Activated T-cell treated with anti-CD3 and anti-CD28 coated beads, Interleukin-2, amount 50 U/mL, for 4 hours (primary cell): ENCODE measurements around the gene SMIM24. TPM values are rescaled to one million over a fixed set of nuclear protein-coding genes. Genes with fewer than 3 reads are reported as not detected.
A peak's percentile ranks its signal among the peaks of the same experiment; 100 is the strongest.

ENCODE experiments used
- ATAC-seq, 2 donors: fragments of 200-7000 bp; cut with Tn5 transposase; one replicate each; pipeline ENCODE4 v1.10.0; 2021
- DNase-seq: peaks from one replicate; pipeline ENCODE4 v3.0.0-alpha.2; 2020
- H3K27me3 Mint-ChIP-seq: one replicate; pipeline ENCODE4 v1.8.0; 2021; ENCODE audit warnings: low read depth, mixed read lengths
- H3K36me3 Mint-ChIP-seq: one replicate; pipeline ENCODE4 v1.8.0; 2022; ENCODE audit warnings: mixed read lengths; ENCODE audit not compliant: insufficient read depth
- H3K4me1 Mint-ChIP-seq: one replicate; pipeline ENCODE4 v1.8.0; 2021; ENCODE audit warnings: low read depth, mixed read lengths
- H3K4me3 Mint-ChIP-seq: one replicate; pipeline ENCODE4 v1.8.0; 2021; ENCODE audit warnings: mild to moderate bottlenecking, moderate library complexity, mixed read lengths
- H3K9me3 Mint-ChIP-seq: one replicate; pipeline ENCODE4 v1.8.0; 2021; ENCODE audit warnings: mixed read lengths
- total RNA-seq, 3 donors: library from RNA; stranded (reverse); gene quantifications; one replicate each; pipeline ENCODE4 v1.2.1, GENCODE V29; 2021

SMIM24 gene
- total RNA-seq, 3 donors from 2014 or later, result not detected

GRCh38 chr19:3478409-3479176 is 1.7 kb downstream of the SMIM24 start:
- no peak for DNase-seq
- ATAC-seq, result peak in 1 of 2 donors; percentile 14
- Mint-ChIP-seq H3K4me3 (no peak overlapping the region), H3K27me3 (no peaks in the 10 kb centered on the region), H3K36me3 (no peaks in the 10 kb centered on the region), H3K9me3 (no peaks in the 10 kb centered on the region), H3K4me1 (peaks cover 10% of the 10 kb centered on the region)

DNA sequence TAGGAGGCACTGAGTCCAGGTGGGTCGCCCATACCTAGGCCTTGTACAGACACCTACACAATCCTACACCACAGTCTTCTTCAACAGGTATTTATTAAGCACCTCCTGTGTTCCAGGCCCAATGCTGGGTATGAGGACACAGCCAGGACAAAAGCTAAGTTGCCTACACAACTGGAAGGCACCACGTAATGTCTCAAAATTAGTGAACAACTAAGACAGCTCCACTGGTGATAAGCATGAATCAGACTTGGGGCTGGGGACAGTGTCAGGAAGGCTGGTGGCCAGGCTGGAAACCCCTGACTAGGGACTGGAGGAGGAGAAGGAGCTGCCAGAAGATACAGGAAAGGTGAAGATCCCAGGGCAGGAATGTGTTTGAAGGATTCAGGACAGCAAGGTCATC is 2.4 kb downstream of the SMIM24 start:
- DNase-seq, result no peak
- Mint-ChIP-seq H3K4me3 (no peak overlapping the region), H3K4me1 (peaks cover 10% of the 10 kb centered on the region), H3K27me3 (no peaks in the 10 kb centered on the region), H3K36me3 (no peaks in the 10 kb centered on the region), H3K9me3 (no peaks in the 10 kb centered on the region)
- ATAC-seq, result no peak

DNA sequence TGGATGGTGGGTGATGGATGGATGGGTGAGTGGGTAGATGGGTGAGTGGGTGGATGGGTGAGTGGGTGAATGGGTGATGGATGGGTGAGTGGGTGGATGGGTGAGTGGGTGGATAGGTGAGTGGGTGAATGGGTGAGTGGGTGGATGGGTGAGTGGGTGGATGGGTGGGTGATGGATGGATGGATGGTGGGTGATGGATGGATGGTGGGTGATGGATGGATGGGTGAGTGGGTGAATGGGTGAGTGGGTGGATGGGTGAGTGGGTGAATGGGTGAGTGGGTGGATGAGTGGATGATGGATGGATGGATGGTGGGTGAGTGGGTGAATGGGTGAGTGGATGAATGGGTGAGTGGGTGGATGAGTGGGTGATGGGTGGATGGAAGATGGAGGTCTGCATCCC is 2.8 kb downstream of the SMIM24 start:
- Mint-ChIP-seq H3K27me3 (no peaks in the 10 kb centered on the region), H3K36me3 (no peaks in the 10 kb centered on the region), H3K9me3 (no peaks in the 10 kb centered on the region), H3K4me3 (no peak overlapping the region), H3K4me1 (peaks cover 10% of the 10 kb centered on the region)
- DNase-seq (no peak), ATAC-seq (no peak)

DNA sequence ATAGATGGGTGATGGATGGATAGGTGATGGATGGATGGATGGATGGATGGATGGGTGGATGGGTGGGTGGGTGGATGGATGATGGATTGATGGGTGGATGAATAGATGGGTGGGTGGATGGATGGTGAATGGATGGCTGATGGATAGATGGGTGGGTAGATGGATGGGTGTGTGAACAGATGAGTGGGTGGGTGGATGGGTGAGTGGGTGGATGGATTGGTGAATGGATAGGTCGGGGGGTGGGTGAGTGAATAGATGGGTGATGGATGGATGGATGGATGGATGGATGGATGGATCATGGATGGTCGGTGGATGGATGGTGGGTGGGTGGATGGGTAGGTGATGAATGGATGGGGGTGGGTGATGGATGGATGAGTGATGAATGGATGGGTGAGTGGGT is 3.5 kb downstream of the SMIM24 start:
- H3K4me3 Mint-ChIP-seq, result no peak overlapping the region
- H3K4me1 Mint-ChIP-seq, result peaks cover 10% of the 10 kb centered on the region
- no peaks in the 10 kb centered on the region for H3K36me3 Mint-ChIP-seq
- DNase-seq (no peak), ATAC-seq (no peak)
- H3K27me3 Mint-ChIP-seq, result no peaks in the 10 kb centered on the region
- H3K9me3 Mint-ChIP-seq, result no peaks in the 10 kb centered on the region

DNA sequence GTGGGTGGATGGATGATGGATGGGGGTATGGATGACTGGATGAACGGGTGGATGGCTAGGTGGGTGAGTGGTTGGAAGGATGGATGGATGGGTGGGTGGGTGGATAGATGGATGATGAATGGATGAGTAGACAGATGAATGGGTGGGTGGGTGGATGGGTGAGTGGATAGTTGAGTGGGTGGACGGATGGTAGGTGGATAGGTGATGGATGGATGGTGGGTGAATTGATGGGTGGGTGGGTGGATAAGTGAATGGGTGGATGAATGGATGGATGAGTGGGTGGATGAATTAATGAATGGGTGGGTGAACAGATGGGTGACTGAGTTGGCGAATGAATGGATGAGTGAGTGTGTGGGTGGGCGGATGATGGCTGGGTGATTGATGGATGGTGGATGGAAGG is 4.9 kb downstream of the SMIM24 start:
- Mint-ChIP-seq H3K9me3 (no peaks in the 10 kb centered on the region), H3K36me3 (no peaks in the 10 kb centered on the region), H3K27me3 (no peaks in the 10 kb centered on the region), H3K4me1 (peaks cover 10% of the 10 kb centered on the region), H3K4me3 (no peak overlapping the region)
- no peak for DNase-seq
- ATAC-seq, result no peak

GRCh38 chr19:3474614-3475013 is 5.7 kb downstream of the SMIM24 start:
- Mint-ChIP-seq H3K9me3 (no peaks in the 10 kb centered on the region), H3K4me1 (peaks cover 10% of the 10 kb centered on the region), H3K27me3 (no peaks in the 10 kb centered on the region), H3K4me3 (no peak overlapping the region), H3K36me3 (no peaks in the 10 kb centered on the region)
- no peak for ATAC-seq
- no peak for DNase-seq

DNA sequence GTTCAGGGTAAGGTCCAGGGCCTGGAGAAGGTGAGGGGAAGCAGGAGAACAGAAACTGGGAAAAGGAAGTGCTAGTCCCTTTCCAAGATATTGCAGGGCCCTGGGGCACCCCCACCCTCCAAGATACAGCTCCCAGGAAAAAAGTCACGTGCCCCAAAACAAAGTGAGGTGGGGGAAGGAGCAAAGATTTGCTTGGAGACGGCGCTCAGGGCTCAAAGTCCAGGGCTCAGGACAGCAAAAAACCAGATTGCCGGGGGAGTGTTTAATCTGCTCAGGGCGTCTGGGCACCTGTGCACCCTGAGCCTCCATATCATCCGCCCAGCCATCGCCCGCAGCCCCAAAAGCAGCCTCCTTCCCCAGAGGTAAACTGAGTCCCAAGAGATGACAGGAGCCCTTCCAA is 6.3 kb downstream of the SMIM24 start:
- Mint-ChIP-seq H3K4me1 (peaks cover 7% of the 10 kb centered on the region), H3K4me3 (no peak overlapping the region), H3K27me3 (no peaks in the 10 kb centered on the region), H3K9me3 (no peaks in the 10 kb centered on the region), H3K36me3 (no peaks in the 10 kb centered on the region)
- no peak for DNase-seq
- ATAC-seq, result no peak

DNA sequence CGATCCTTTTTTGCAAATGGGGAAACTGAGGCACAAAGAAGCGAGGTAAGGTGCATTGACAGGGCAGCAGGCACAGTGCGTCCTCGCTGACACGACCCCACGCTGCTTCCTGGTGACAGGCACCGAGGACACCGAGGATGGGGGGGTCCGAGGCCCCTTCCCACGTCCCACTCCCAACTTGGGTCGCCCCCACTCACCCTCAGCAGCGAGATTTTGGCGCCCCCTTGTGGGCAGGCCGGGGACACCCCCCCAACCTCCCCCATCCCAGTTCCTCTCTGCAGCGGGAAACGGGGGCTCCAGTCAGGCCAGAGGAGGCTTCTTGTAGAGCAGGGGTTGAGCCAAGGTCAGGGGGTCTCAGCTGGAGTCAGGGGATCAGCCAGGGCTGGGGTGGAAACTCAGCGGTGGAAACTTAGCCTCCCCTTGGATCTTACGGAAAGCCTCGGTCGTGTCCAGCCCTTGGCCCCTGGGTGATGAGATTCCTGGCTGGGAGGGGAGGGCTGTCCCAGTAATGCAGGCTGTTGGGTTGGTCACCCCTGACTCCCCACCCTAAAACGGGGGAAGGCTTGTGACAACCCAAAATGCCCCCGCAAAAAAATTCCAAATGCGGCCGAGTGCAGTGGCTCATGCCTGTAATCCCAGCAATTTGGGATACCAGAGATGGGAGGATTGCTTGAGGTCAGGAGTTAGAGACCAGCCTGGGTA is 8.2 kb downstream of the SMIM24 start:
- Mint-ChIP-seq H3K9me3 (no peaks in the 10 kb centered on the region), H3K36me3 (no peaks in the 10 kb centered on the region)
- peak in 1 of 2 donors; percentile 36 for ATAC-seq

GRCh38 chr19:3470500-3471128 is 9.7 kb downstream of the SMIM24 start:
- Mint-ChIP-seq H3K4me1 (no peaks in the 10 kb centered on the region), H3K36me3 (no peaks in the 10 kb centered on the region), H3K9me3 (no peaks in the 10 kb centered on the region), H3K27me3 (no peaks in the 10 kb centered on the region), H3K4me3 (no peak overlapping the region)
- ATAC-seq, result no peak
- no peak for DNase-seq

More for the DNA sequence above, 8.2 kb downstream of the SMIM24 start:
- peak; percentile 35 for DNase-seq
- H3K4me1 Mint-ChIP-seq, result no peaks in the 10 kb centered on the region
- no peak overlapping the region for H3K4me3 Mint-ChIP-seq
- no peaks in the 10 kb centered on the region for H3K27me3 Mint-ChIP-seq

DNA sequence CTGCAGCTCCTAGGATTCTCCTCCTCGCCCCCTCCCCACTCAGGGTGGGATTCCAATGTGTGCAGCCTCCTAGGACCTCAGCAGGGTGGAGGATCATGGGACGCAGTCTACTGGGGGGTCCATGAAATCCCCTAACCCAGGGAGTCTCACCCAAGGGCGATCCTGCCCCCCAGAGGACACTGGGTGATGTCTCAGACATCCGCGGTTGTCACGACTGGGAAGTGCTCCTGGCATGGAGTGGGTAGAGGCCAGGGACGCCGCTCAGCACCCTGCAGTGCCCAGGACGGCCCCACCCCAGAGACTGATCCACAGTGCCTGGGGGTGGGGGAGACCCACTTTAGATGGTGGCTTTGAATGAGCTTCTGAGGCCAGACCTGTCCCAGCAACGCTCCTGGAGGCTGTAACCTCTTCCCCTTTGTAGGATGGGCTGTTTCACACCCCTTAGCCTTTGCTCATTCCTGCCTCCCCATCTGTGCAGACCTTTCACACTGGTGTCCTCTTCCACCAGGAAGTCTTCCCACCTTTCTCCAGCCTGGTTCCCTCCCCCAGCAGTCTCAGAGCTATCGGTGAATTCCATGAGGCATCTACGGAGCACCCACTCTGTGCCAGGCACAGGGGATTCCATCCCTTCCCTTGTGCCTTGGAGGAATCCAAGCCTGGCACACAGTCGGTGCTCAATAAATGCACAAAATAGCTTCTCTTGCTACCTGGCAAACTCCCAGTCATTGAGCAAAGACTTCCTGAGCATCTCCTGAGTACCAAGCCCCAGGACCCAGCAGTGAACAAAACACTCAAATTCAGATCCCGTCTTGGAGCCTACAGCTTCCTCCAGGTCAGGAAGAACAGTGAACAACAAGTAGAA is 10.5 kb downstream of the SMIM24 start:
- no peak for DNase-seq
- ATAC-seq, result peak in 1 of 2 donors; percentile 24
- H3K36me3 Mint-ChIP-seq, result no peaks in the 10 kb centered on the region
- H3K4me1 Mint-ChIP-seq, result no peaks in the 10 kb centered on the region
- no peaks in the 10 kb centered on the region for H3K9me3 Mint-ChIP-seq
- H3K27me3 Mint-ChIP-seq, result no peaks in the 10 kb centered on the region
- no peak overlapping the region for H3K4me3 Mint-ChIP-seq

DNA sequence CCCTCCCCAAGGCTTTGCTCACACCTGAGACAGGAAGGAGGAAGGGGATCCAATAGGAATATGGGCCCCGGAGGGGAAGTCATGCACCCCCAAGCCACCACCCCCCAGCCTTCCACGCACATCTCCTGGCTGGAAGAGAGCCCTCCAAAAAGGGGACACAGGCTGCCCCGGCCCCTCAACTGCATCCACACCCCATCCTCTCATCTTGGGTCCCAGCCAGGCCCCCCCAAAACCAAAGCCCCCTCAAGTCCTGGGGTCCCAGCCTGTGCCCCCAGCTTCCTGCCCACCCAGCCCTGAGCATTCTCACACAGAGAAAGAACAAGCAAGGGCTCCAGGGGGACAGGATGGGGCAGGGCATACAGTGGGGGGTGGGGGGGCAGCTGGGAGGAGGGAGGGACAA is 12.1 kb downstream of the SMIM24 start:
- ATAC-seq (no peak), DNase-seq (no peak)
- Mint-ChIP-seq H3K4me3 (no peak overlapping the region), H3K36me3 (no peaks in the 10 kb centered on the region), H3K27me3 (no peaks in the 10 kb centered on the region), H3K4me1 (no peaks in the 10 kb centered on the region), H3K9me3 (no peaks in the 10 kb centered on the region)

- H3K36me3 Mint-ChIP-seq, result peaks cover 2% of the 10 kb centered on the region
- no peaks in the 10 kb centered on the region for H3K4me1 Mint-ChIP-seq
- DNase-seq (no peak), ATAC-seq (no peak)
- H3K4me3 Mint-ChIP-seq, result no peak overlapping the region
- no peaks in the 10 kb centered on the region for H3K27me3 Mint-ChIP-seq
- H3K9me3 Mint-ChIP-seq, result no peaks in the 10 kb centered on the region
Measured at GRCh38 chr19:3467437-3468198, 12.7 kb downstream of the SMIM24 start.

- Mint-ChIP-seq H3K36me3 (peaks cover 4% of the 10 kb centered on the region), H3K4me3 (no peak overlapping the region), H3K4me1 (no peaks in the 10 kb centered on the region), H3K27me3 (no peaks in the 10 kb centered on the region), H3K9me3 (no peaks in the 10 kb centered on the region)
- ATAC-seq, result no peak
- no peak for DNase-seq
Measured at GRCh38 chr19:3466635-3467034, 13.7 kb downstream of the SMIM24 start.
